Endothelial cell of umbilical vein (primary cell): ENCODE results near the gene PKP3. TPM values are rescaled to one million over a fixed set of nuclear protein-coding genes. Genes with fewer than 3 reads are reported as not detected.

Experiments used
- BruUV-seq: library from RNA; stranded (reverse); fragments of 400-500 nt; replicated peaks from 2 replicates; lab custom pipeline; 2021; lab: Mats Ljungman, UMichigan
- CTCF ChIA-PET: fragments of 300-600, 350-600 bp; sonication (Branson Sonifier 250); formaldehyde crosslinking; loops from one replicate; lab custom pipeline; 2021; ENCODE audit warnings: antibody characterized with exemption, inconsistent platforms; lab: Charles Lee
- POLR2A ChIA-PET: fragments of 300-600, 350-600 bp; sonication (Branson Sonifier 250); formaldehyde crosslinking; loops from one replicate; lab custom pipeline; 2021; ENCODE audit warnings: antibody characterized with exemption, inconsistent platforms; lab: Charles Lee
- DNase-seq: peaks from one replicate; pipeline ENCODE4 v3.0.0-alpha.2; 2011; ENCODE audit warnings: low read depth, low spot score
- FAIRE-seq: peaks from 2 replicates; lab custom pipeline; 2011; peaks lifted over from hg19 to GRCh38; lab: Jason Lieb, UNC
- H2AFZ ChIP-seq: 2 replicates; pipeline ENCODE4 v1.6.0; 2012; ENCODE audit warnings: low read depth, low read length, control low read depth, inconsistent platforms
- H3K27ac ChIP-seq: 2 replicates; pipeline ENCODE4 v1.5.1; 2011; ENCODE audit warnings: low read depth, mild to moderate bottlenecking, control low read depth, low read length, moderate library complexity; ENCODE audit not compliant: insufficient read depth
- H3K27me3 ChIP-seq, 2 experiments: 2 replicates each; pipeline versions ENCODE4 v1.6.0 to v1.6.1; 2011; ENCODE audit warnings: low read length in 2 of 2, mixed read lengths in 1 of 2; ENCODE audit not compliant: control insufficient read depth in 2 of 2, insufficient read depth in 2 of 2
- H3K36me3 ChIP-seq, 2 experiments: 2 replicates in 1 of 2; 3 replicates in 1 of 2; pipeline ENCODE4 v1.5.1; 2011; ENCODE audit warnings: low read length in 2 of 2, mild to moderate bottlenecking in 1 of 2, moderate library complexity in 1 of 2; ENCODE audit not compliant: control insufficient read depth in 2 of 2, insufficient read depth in 2 of 2; ENCODE audit errors: extremely low read depth in 1 of 2
- H3K4me1 ChIP-seq: 3 replicates; pipeline ENCODE4 v1.5.1; 2011; ENCODE audit warnings: mild to moderate bottlenecking, low read length; ENCODE audit not compliant: control insufficient read depth, insufficient read depth; ENCODE audit errors: extremely low read depth
- H3K4me2 ChIP-seq: 2 replicates; pipeline ENCODE4 v1.6.1; 2011; ENCODE audit warnings: low read length, control low read depth, mixed read lengths; ENCODE audit not compliant: insufficient read depth
- H3K4me3 ChIP-seq, 3 experiments: fragments of 200-600 bp in 1 of 3; sonication (generic), shearing (Covaris generic) in 1 of 3; replicated peaks in 1 of 3; 2 replicates each; pipeline ENCODE4 v1.5.1; 2011 to 2016; ENCODE audit warnings: control low read depth in 3 of 3, low read length in 3 of 3, mild to moderate bottlenecking in 2 of 3, inconsistent platforms in 1 of 3, low read depth in 1 of 3, moderate library complexity in 1 of 3; ENCODE audit not compliant: insufficient read depth in 1 of 3
- H3K79me2 ChIP-seq: 2 replicates; pipeline ENCODE4 v1.6.0; 2012; ENCODE audit warnings: low read length, inconsistent platforms; ENCODE audit not compliant: control insufficient read depth, insufficient read depth
- H3K9ac ChIP-seq: replicated peaks from 2 replicates; pipeline ENCODE3; 2011; ENCODE audit warnings: low read length, control low read depth; ENCODE audit not compliant: insufficient read depth; ENCODE audit errors: extremely low read depth
- H3K9me1 ChIP-seq: replicated peaks from 3 replicates; pipeline ENCODE4 v1.6.0; 2011; ENCODE audit warnings: mild to moderate bottlenecking, low read length; ENCODE audit not compliant: control insufficient read depth, insufficient read depth; ENCODE audit errors: extremely low read depth
- H3K9me3 ChIP-seq: replicated peaks from 2 replicates; pipeline ENCODE4 v1.5.1; 2012; ENCODE audit warnings: low read length, inconsistent platforms; ENCODE audit not compliant: control insufficient read depth, insufficient read depth
- H4K20me1 ChIP-seq: replicated peaks from 2 replicates; pipeline ENCODE3; 2011; ENCODE audit warnings: mild to moderate bottlenecking, low read length; ENCODE audit not compliant: control insufficient read depth, insufficient read depth; ENCODE audit errors: extremely low read depth
- EZH2 ChIP-seq: IDR thresholded peaks from 2 replicates; pipeline ENCODE4 v1.6.1; 2012; ENCODE audit warnings: borderline replicate concordance, low read depth, mild to moderate bottlenecking, moderate library complexity, low read length, inconsistent platforms; ENCODE audit not compliant: severe bottlenecking
- FOS ChIP-seq: IDR thresholded peaks from 2 replicates; pipeline ENCODE4 v1.6.1; 2011; ENCODE audit warnings: mild to moderate bottlenecking, low read length, moderate library complexity, borderline replicate concordance; ENCODE audit not compliant: insufficient read depth
- GATA2 ChIP-seq: IDR thresholded peaks from 2 replicates; pipeline ENCODE4 v1.7.0; 2011; ENCODE audit warnings: low read depth, mild to moderate bottlenecking, moderate library complexity, mixed read lengths, low read length; ENCODE audit not compliant: insufficient read length, insufficient read depth
- JUN ChIP-seq: IDR thresholded peaks from 2 replicates; pipeline ENCODE4 v1.6.1; 2011; ENCODE audit warnings: borderline replicate concordance, low read depth; ENCODE audit not compliant: insufficient read length, insufficient read depth
- MYC ChIP-seq: IDR thresholded peaks from one replicate; pipeline ENCODE4 v1.6.1; 2011; ENCODE audit warnings: mild to moderate bottlenecking, low read depth, low read length
- POLR2A ChIP-seq: IDR thresholded peaks from 2 replicates; pipeline ENCODE4 v1.6.1; 2012; ENCODE audit warnings: low read depth, mild to moderate bottlenecking, control low read depth, low read length
- POLR2AphosphoS5 ChIP-seq: IDR thresholded peaks from 2 replicates; pipeline ENCODE4 v1.6.1; 2012; ENCODE audit warnings: low read depth, mild to moderate bottlenecking, control low read depth, low read length, moderate library complexity; ENCODE audit not compliant: insufficient read depth
- dilution Hi-C: fragments of 300-500 bp; cut with MboI; formaldehyde crosslinking; loops from one replicate; pipeline ENCODE4 v1.15.0; 2019; ENCODE audit warnings: low sequenced_read_pairs; ENCODE audit not compliant: extremely low pct_ligation_motif_present
- intact Hi-C: fragments of 100-400 bp; cut with micrococcal nuclease; formaldehyde crosslinking; loops from one replicate; pipeline ENCODE4 v1.10.0; 2022
- polyA plus RNA-seq, 4 experiments: library from polyadenylated mRNA; depleted of rRNA in 3 of 4; stranded (reverse) in 3 of 4; unstranded in 1 of 4; fragments of >200 nt; gene quantifications; 2 replicates each; pipeline versions ENCODE4 v1.2.1 to v1.2.3, GENCODE V29; 2011 to 2012; ENCODE audit warnings: missing spikeins in 1 of 4
- total RNA-seq: library from RNA; stranded (reverse); gene quantifications from 2 replicates; pipeline ENCODE4 v1.2.3, GENCODE V29; 2021
- TF ChIP-seq, protein P1 (sequence below): IDR thresholded peaks from 2 replicates; pipeline ENCODE4 v1.6.1; 2011; ENCODE audit not compliant: insufficient read depth, insufficient read length
- TF ChIP-seq, protein P2 (sequence below), 2 donors: IDR thresholded peaks; 1 replicate in 1 of 2; 2 replicates in 1 of 2; pipeline ENCODE4 v1.5.1; 2011; ENCODE audit warnings: low read length in 2 of 2, mild to moderate bottlenecking in 2 of 2, moderate library complexity in 2 of 2, control low read depth in 1 of 2, inconsistent platforms in 1 of 2, low read depth in 1 of 2; ENCODE audit not compliant: insufficient read depth in 1 of 2; ENCODE audit errors: extremely low read depth in 1 of 2

PKP3 gene
- total and polyA plus RNA-seq, 2 donors (not counting 3 experiments of a cell fraction or from before 2014, with no cell fraction given): 0.27 to 0.59 TPM

DNA sequence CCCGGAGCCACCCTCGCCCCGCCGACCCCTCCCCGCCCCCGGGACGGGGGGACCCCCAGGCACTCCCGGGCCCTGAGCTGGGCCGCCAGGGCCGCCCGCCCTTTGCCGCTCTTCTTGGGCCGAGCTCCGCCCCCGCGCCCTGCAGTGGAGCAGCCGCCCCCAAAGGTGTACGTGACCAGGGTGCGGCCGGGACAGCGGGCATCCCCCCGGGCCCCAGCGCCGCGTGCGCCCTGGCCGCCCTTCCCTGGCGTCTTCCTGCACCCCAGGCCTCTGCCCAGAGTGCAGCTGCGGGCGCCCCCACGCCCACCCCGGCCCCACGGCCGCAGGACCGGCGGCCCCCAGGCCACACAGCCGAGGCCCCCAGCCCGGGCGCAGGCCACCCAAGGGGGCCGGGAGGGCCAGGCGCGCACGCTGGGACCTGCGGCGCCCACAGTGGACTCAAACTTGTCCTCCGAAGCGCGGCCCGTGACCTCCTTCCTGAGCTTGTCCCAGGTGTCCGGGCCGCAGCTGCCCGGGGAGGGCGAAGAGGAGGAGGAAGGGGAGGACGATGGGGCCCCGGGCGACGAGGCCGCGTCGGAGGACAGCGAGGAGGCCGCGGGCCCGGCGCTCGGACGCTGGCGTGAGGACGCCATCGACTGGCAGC, 17.4 kb upstream of the PKP3 start:
- H3K79me2 ChIP-seq: no peaks in the 10 kb centered on the region
- intact Hi-C loops (no loop called here), dilution Hi-C loops (no loop called here)
- BruUV-seq: no TSS peak
- no peaks in the 10 kb centered on the region for H3K9me3 ChIP-seq
- TF ChIP-seq FOS (no peak), MYC (no peak), POLR2A (no peak), POLR2AphosphoS5 (no peak), GATA2 (no peak), JUN (no peak), EZH2 (no peak)
- TF ChIP-seq, protein P1, sequence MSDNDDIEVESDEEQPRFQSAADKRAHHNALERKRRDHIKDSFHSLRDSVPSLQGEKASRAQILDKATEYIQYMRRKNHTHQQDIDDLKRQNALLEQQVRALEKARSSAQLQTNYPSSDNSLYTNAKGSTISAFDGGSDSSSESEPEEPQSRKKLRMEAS: no peak
- TF ChIP-seq, protein P2, sequence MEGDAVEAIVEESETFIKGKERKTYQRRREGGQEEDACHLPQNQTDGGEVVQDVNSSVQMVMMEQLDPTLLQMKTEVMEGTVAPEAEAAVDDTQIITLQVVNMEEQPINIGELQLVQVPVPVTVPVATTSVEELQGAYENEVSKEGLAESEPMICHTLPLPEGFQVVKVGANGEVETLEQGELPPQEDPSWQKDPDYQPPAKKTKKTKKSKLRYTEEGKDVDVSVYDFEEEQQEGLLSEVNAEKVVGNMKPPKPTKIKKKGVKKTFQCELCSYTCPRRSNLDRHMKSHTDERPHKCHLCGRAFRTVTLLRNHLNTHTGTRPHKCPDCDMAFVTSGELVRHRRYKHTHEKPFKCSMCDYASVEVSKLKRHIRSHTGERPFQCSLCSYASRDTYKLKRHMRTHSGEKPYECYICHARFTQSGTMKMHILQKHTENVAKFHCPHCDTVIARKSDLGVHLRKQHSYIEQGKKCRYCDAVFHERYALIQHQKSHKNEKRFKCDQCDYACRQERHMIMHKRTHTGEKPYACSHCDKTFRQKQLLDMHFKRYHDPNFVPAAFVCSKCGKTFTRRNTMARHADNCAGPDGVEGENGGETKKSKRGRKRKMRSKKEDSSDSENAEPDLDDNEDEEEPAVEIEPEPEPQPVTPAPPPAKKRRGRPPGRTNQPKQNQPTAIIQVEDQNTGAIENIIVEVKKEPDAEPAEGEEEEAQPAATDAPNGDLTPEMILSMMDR (IDR thresholded peaks at IDR 0.05; ENCODE audit: extremely low read depth in 1 of 2, insufficient read depth in 1 of 2, low read depth in 1 of 2, low read length in 2 of 2): no peak
- ChIA-PET POLR2A (no interaction called here), CTCF (no interaction called here)
- no peak overlapping the region for H2AFZ ChIP-seq
- H3K9me1 ChIP-seq: no peaks in the 10 kb centered on the region
- no peak overlapping the region for H3K27ac ChIP-seq
- H3K36me3 ChIP-seq: no peaks in the 10 kb centered on the region
- H4K20me1 ChIP-seq: no peaks in the 10 kb centered on the region
- FAIRE-seq: no peak
- H3K9ac ChIP-seq: no peak overlapping the region
- no peak overlapping the region for H3K4me2 ChIP-seq
- H3K27me3 ChIP-seq: no peaks in the 10 kb centered on the region
- no peaks in the 10 kb centered on the region for H3K4me1 ChIP-seq
- no peak for DNase-seq
- no peak overlapping the region for H3K4me3 ChIP-seq
